Activated naive CD4-positive, alpha-beta T cell treated with anti-CD3 and anti-CD28 coated beads, Interleukin-2, amount 50 U/mL, for 72 hours (primary cell): ENCODE data around the gene HOXB8. TPM values are rescaled to one million over a fixed set of nuclear protein-coding genes. Genes with fewer than 3 reads are reported as not detected.

Experiments
- ATAC-seq, 2 donors: fragments of 150-1000 bp; cut with Tn5 transposase; 2 replicates each; pipeline ENCODE4 v1.10.0; 2021; ENCODE audit warnings: mild to moderate bottlenecking in 2 of 2, moderate library complexity in 2 of 2
- DNase-seq, 2 donors: peaks; one replicate each; pipeline ENCODE4 v3.0.0; 2021 to 2022; ENCODE audit warnings: low spot score in 2 of 2
- H3K27ac Mint-ChIP-seq, 2 donors: one replicate each; pipeline ENCODE4 v1.8.0; 2022; ENCODE audit warnings: mild to moderate bottlenecking in 2 of 2, mixed read lengths in 2 of 2
- H3K36me3 Mint-ChIP-seq, 2 donors: one replicate each; pipeline ENCODE4 v1.8.0; 2022; ENCODE audit warnings: mixed read lengths in 2 of 2
- H3K9me3 Mint-ChIP-seq, 2 donors: one replicate each; pipeline ENCODE4 v1.8.0; 2022; ENCODE audit warnings: mixed read lengths in 2 of 2
- total RNA-seq, 2 donors: library from RNA; stranded (reverse); gene quantifications; one replicate each; pipeline ENCODE4 v1.2.3, GENCODE V29; 2022

Gene HOXB8
- total RNA-seq, 2 donors from 2014 or later, result not detected

- ATAC-seq (no peak), DNase-seq (no peak)
- H3K36me3 Mint-ChIP-seq, result peaks cover 4 to 9% of the 10 kb centered on the region in 2 donors
- H3K27ac Mint-ChIP-seq, result no peak overlapping the region
- no peaks in the 10 kb centered on the region for H3K9me3 Mint-ChIP-seq
Measured at GRCh38 chr17:48640858-48641180, 25.7 kb upstream of the HOXB8 start.

GRCh38 chr17:48639982-48640857, 25.1 kb upstream of the HOXB8 start:
- no peak overlapping the region for H3K27ac Mint-ChIP-seq
- DNase-seq, result no peak
- ATAC-seq, result no peak
- peaks cover 4 to 9% of the 10 kb centered on the region in 2 donors for H3K36me3 Mint-ChIP-seq
- no peaks in the 10 kb centered on the region for H3K9me3 Mint-ChIP-seq

- Mint-ChIP-seq H3K36me3 (peaks cover 4 to 9% of the 10 kb centered on the region in 2 donors), H3K27ac (no peak overlapping the region), H3K9me3 (no peaks in the 10 kb centered on the region)
- no peak for ATAC-seq
- DNase-seq, result no peak
Measured at GRCh38 chr17:48639136-48639535, 24.0 kb upstream of the HOXB8 start.

GRCh38 chr17:48637323-48638260, 22.5 kb upstream of the HOXB8 start:
- ATAC-seq (no peak), DNase-seq (no peak)
- Mint-ChIP-seq H3K27ac (no peak overlapping the region), H3K36me3 (peaks cover 7 to 9% of the 10 kb centered on the region in 2 donors), H3K9me3 (no peaks in the 10 kb centered on the region)

- no peak overlapping the region for H3K27ac Mint-ChIP-seq
- peak in 1 of 2 donors; percentile 85 for DNase-seq
- no peaks in the 10 kb centered on the region for H3K9me3 Mint-ChIP-seq
- H3K36me3 Mint-ChIP-seq, result peaks cover 3 to 10% of the 10 kb centered on the region in 2 donors
- peak; percentile 63 to 88 for ATAC-seq
Measured at GRCh38 chr17:48636177-48637018, 21.3 kb upstream of the HOXB8 start.

- peaks cover 0 to 6% of the 10 kb centered on the region in 2 donors for H3K36me3 Mint-ChIP-seq
- DNase-seq (no peak), ATAC-seq (no peak)
- H3K9me3 Mint-ChIP-seq, result no peaks in the 10 kb centered on the region
- H3K27ac Mint-ChIP-seq, result no peak overlapping the region
Measured at GRCh38 chr17:48634493-48635208, 19.6 kb upstream of the HOXB8 start.

- no peak overlapping the region for H3K27ac Mint-ChIP-seq
- H3K36me3 Mint-ChIP-seq, result peaks cover 0 to 6% of the 10 kb centered on the region in 2 donors
- DNase-seq (no peak), ATAC-seq (no peak)
- no peaks in the 10 kb centered on the region for H3K9me3 Mint-ChIP-seq
Measured at GRCh38 chr17:48633266-48633677, 18.2 kb upstream of the HOXB8 start.

- Mint-ChIP-seq H3K27ac (no peak overlapping the region), H3K9me3 (no peaks in the 10 kb centered on the region), H3K36me3 (peaks cover 0 to 6% of the 10 kb centered on the region in 2 donors)
- ATAC-seq, result no peak
- DNase-seq, result no peak
Measured at GRCh38 chr17:48632579-48633265, 17.6 kb upstream of the HOXB8 start.

GRCh38 chr17:48631693-48632578, 16.8 kb upstream of the HOXB8 start:
- peaks cover 0 to 6% of the 10 kb centered on the region in 2 donors for H3K36me3 Mint-ChIP-seq
- no peak overlapping the region for H3K27ac Mint-ChIP-seq
- DNase-seq (no peak), ATAC-seq (no peak)
- H3K9me3 Mint-ChIP-seq, result no peaks in the 10 kb centered on the region

GRCh38 chr17:48630925-48631692, 16.0 kb upstream of the HOXB8 start:
- peaks cover 0 to 6% of the 10 kb centered on the region in 2 donors for H3K36me3 Mint-ChIP-seq
- no peak overlapping the region for H3K27ac Mint-ChIP-seq
- ATAC-seq (no peak), DNase-seq (no peak)
- H3K9me3 Mint-ChIP-seq, result no peaks in the 10 kb centered on the region

GRCh38 chr17:48630009-48630924, 15.2 kb upstream of the HOXB8 start:
- no peak for ATAC-seq
- Mint-ChIP-seq H3K9me3 (no peaks in the 10 kb centered on the region), H3K27ac (no peak overlapping the region), H3K36me3 (peaks cover 0 to 6% of the 10 kb centered on the region in 2 donors)
- DNase-seq, result no peak

- Mint-ChIP-seq H3K36me3 (peaks cover 0 to 6% of the 10 kb centered on the region in 2 donors), H3K9me3 (no peaks in the 10 kb centered on the region), H3K27ac (no peak overlapping the region)
- no peak for DNase-seq
- ATAC-seq, result no peak
Measured at GRCh38 chr17:48629411-48629759, 14.3 kb upstream of the HOXB8 start.
